Nasal cavity respiratory epithelium epithelial cell of viscerocranial mucosa (primary cell): ENCODE results near the gene RPL37A. TPM values are rescaled to one million over a fixed set of nuclear protein-coding genes. Genes with fewer than 3 reads are reported as not detected.

ENCODE experiments used
- total RNA-seq: library from RNA; depleted of rRNA; stranded (reverse); fragments of >200 nt; gene quantifications from 2 replicates; pipeline ENCODE4 v1.2.3, GENCODE V29; 2014

Gene RPL37A
- total RNA-seq, result 1,669 and 1,679 TPM in 2 replicates

DNA sequence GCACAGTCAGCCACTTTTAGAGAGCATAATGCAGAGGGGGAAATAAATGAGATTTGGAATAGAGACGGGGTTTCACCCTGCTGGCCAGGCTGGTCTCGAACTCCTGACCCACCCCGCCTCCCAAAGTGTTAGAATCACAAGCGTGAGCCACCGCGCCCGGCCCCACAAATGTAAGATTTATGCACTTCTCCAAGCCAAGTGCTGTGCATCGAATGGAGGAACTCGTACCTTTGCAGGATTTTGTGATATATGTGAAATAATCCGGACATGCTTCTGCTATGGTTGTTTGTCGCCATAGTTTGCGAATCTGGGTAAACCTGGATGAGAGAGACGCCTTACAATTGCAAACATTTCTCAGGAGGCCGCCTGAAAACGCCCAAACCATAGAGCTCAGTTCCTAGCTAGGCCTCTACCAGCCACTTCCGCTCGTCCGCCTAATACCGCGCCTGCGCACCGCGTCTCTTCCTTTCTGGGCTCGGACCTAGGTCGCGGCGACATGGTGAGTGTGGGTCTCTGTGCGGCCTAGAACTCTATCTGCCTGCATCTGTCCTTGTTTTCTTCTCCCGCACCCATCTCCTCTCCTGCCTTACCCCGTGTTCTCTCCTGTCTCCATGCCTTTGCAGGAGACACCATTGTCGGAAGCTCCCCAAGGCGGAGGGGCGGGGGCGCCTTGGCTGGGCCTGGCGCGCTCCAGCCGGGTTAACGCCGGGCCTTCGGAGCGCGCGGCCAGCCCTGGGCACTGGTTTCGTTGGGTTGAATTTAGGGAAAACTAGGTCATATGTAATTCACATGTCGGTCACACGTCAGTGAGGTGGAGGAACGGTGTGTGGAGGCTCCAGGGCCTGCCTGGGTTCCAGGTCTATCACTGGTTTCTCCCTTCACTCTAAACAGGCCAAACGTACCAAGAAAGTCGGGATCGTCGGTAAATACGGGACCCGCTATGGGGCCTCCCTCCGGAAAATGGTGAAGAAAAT lies at the start of gene RPL37A:
RPL37A (plus strand) TSS at position 466 of the 974 bp plus-strand sequence; CDS start at position 497, 31 bp downstream.

Other genes with a start within 250 kb of the RPL37A start
- gene MARCHF4, start 126.4 kb upstream of the RPL37A start, total RNA-seq, result under 0.01 TPM in 1 of 2 replicates, not detected in the other
- 10.9 and 21.0 TPM in 2 replicates for gene SMARCAL1, start 86.4 kb upstream of the RPL37A start, total RNA-seq
- 112 and 840 TPM in 2 replicates for gene IGFBP2, start 134.6 kb downstream of the RPL37A start, total RNA-seq
- gene IGFBP5, start 196.7 kb downstream of the RPL37A start, total RNA-seq, result 0.34 and 2.3 TPM in 2 replicates